ENCODE measurements around the gene CTU1. TPM values are rescaled to one million over a fixed set of nuclear protein-coding genes. Genes with fewer than 3 reads are reported as not detected.

CTU1 gene
- total RNA-seq, 2 donors from 2014 or later, result 4.9 to 12.5 TPM

DNA sequence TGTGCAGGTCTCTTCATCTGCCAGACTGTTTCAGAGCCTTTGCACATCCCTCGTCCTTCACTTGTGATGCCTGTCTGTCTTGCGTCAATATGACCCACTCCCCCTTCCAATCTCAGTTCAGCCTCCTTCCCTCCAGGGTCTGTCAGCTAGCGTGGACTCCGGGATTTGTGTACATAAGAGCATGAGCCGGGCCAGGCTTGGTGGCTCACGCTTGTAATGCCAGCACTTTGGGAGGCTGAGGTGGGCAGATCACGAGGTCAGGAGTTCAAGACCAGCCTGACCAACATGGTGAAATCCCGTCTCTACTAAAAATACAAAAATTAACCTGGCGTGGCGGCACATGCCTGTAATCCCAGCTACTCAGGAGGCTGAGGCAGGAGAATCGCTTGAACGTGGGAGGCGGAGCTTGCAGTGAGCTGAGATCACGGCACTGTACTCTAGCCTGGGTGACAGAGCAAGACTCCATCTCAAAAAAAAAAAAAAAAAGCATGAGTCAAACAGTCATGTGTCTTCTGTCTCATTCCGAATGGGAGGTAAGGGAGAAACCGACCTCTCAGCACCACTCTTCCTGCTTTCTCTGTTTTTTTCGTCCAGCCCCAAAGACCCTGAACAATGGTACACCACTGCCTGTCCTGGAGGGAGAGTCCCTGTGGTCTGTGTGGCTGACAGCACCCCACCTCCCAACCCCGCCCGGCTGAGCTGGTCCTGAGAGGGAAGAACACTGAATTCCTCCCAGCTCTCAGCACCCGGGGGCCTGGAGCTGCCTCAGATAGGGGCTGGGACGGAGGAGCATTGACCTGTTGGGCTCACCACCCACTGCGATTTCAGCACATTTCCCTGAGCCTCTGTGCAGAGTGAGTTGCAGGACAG lies 14.1 kb upstream of the CTU1 start:
- no peaks in the 10 kb centered on the region for H3K27me3 ChIP-seq (replicated peaks; ENCODE audit: insufficient read depth)
- H3K27ac ChIP-seq, result peak overlapping the region in 1 of 2 donors; percentile 30
- TF ChIP-seq, protein P1, sequence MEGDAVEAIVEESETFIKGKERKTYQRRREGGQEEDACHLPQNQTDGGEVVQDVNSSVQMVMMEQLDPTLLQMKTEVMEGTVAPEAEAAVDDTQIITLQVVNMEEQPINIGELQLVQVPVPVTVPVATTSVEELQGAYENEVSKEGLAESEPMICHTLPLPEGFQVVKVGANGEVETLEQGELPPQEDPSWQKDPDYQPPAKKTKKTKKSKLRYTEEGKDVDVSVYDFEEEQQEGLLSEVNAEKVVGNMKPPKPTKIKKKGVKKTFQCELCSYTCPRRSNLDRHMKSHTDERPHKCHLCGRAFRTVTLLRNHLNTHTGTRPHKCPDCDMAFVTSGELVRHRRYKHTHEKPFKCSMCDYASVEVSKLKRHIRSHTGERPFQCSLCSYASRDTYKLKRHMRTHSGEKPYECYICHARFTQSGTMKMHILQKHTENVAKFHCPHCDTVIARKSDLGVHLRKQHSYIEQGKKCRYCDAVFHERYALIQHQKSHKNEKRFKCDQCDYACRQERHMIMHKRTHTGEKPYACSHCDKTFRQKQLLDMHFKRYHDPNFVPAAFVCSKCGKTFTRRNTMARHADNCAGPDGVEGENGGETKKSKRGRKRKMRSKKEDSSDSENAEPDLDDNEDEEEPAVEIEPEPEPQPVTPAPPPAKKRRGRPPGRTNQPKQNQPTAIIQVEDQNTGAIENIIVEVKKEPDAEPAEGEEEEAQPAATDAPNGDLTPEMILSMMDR (IDR thresholded peaks at IDR 0.05), result no peak
- no peak for ATAC-seq (ENCODE audit: insufficient number of reproducible peaks, low FRiP score, low read depth)
- peak overlapping the region; percentile 35 for H3K4me3 ChIP-seq
- no peak for DNase-seq (ENCODE audit: low spot score)
- H3K4me1 ChIP-seq (ENCODE audit: control insufficient read depth in 1 of 2, low read depth in 2 of 2), result no peaks in the 10 kb centered on the region
- H3K9me3 ChIP-seq, result no peaks in the 10 kb centered on the region
- H3K36me3 ChIP-seq, result no peaks in the 10 kb centered on the region

DNA sequence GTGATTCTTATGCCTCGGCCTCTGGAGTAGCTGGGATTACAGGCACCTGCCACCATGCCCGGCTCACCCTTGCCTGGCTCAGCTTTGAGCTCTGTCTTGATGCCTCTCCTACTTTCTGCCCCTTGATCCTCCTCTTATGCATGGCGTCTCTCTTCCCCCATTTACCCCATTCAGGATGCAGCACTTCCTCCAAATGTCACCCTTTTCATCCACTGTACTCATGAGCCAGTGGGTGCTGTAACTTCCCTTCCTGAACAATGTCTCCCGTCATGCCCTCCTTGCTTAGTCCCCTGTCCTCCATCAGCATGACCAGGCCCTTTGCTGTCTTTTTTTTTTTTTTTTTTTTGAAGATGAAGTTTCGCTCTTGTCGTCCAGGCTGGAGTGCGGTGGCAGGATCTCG lies 13.0 kb upstream of the CTU1 start:
- Histone ChIP-seq H3K27ac (no peak overlapping the region), H3K4me3 (no peak overlapping the region), H3K9me3 (no peaks in the 10 kb centered on the region), H3K27me3 (replicated peaks; ENCODE audit: insufficient read depth) (no peaks in the 10 kb centered on the region), H3K4me1 (ENCODE audit: control insufficient read depth in 1 of 2, low read depth in 2 of 2) (no peaks in the 10 kb centered on the region), H3K36me3 (no peaks in the 10 kb centered on the region)
- DNase-seq (ENCODE audit: low spot score) (no peak), ATAC-seq (ENCODE audit: insufficient number of reproducible peaks, low FRiP score, low read depth) (no peak)
- TF ChIP-seq, protein P1 (IDR thresholded peaks at IDR 0.05), result no peak

DNA sequence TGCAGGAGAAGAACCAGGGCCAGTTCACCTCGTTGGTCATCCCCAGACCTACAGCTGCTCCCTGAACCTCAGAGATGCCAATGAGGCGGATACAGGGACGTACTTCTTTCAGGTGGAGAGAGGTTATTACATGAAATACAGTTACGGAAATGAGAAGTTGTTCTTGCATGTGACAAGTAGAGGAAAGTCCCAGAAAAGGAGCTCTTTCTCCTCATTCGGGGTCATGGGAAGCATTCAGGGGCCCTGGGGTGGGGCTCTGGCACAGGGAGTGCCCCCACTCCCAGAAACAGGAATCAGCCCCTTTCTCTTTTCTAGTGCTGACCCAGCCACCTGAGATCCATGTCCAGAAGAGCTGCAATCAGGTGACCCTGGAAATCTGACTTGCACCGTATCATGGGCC lies 12.0 kb upstream of the CTU1 start:
- no peak for ATAC-seq (ENCODE audit: insufficient number of reproducible peaks, low FRiP score, low read depth)
- DNase-seq (ENCODE audit: low spot score), result no peak
- Histone ChIP-seq H3K9me3 (no peaks in the 10 kb centered on the region), H3K27me3 (replicated peaks; ENCODE audit: insufficient read depth) (no peaks in the 10 kb centered on the region), H3K4me3 (no peak overlapping the region), H3K4me1 (ENCODE audit: control insufficient read depth in 1 of 2, low read depth in 2 of 2) (no peaks in the 10 kb centered on the region), H3K36me3 (no peaks in the 10 kb centered on the region), H3K27ac (no peak overlapping the region)
- TF ChIP-seq, protein P1 (IDR thresholded peaks at IDR 0.05), result no peak

DNA sequence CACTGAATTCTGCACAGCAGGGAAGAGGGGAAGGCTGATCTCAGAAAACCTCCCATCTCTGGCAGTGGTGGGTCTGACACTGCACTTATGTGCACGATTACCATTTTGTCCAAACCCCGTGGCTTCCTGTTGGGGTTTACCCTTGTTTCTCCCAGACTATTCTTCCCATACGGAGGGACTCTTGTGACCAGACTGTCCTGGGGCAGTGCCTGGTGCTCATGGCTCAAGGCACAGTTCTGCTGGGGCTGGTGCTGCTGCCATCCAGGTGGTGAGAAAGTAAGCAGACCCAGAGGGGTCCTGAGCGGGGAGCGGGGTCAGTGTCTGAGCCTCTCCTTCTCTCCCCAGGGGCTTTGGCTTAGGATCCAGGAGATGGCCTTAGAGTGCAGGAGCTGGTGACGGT lies 11.4 kb upstream of the CTU1 start:
- Histone ChIP-seq H3K27ac (no peak overlapping the region), H3K27me3 (replicated peaks; ENCODE audit: insufficient read depth) (no peaks in the 10 kb centered on the region), H3K9me3 (no peaks in the 10 kb centered on the region), H3K4me1 (ENCODE audit: control insufficient read depth in 1 of 2, low read depth in 2 of 2) (no peaks in the 10 kb centered on the region), H3K4me3 (no peak overlapping the region), H3K36me3 (no peaks in the 10 kb centered on the region)
- DNase-seq (ENCODE audit: low spot score) (no peak), ATAC-seq (ENCODE audit: insufficient number of reproducible peaks, low FRiP score, low read depth) (no peak)
- TF ChIP-seq, protein P1 (IDR thresholded peaks at IDR 0.05), result no peak

DNA sequence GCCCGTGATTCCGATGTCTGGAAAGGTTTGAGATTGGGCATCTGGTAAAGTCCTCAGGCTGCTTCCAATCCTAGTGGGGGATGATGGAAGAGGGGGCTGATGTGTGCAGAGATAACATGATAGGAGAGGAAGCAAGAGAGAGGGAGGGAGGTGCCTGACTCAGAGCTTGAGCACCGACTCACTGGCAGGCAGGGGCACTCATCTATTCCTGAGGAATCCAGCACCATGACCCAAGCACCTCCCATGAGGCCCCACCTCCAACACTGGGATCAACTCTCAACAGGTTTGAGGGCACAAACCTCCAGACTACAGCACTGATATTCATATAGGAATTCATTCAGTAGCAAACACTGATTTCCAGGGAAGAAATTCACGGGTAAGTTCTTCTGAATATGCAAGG lies 10.9 kb upstream of the CTU1 start:
- no peak overlapping the region for H3K27ac ChIP-seq
- DNase-seq (ENCODE audit: low spot score) (no peak), ATAC-seq (ENCODE audit: insufficient number of reproducible peaks, low FRiP score, low read depth) (no peak)
- TF ChIP-seq, protein P1 (IDR thresholded peaks at IDR 0.05), result no peak
- H3K4me3 ChIP-seq, result no peak overlapping the region
- no peaks in the 10 kb centered on the region for H3K36me3 ChIP-seq
- no peaks in the 10 kb centered on the region for H3K9me3 ChIP-seq
- H3K27me3 ChIP-seq (replicated peaks; ENCODE audit: insufficient read depth), result no peaks in the 10 kb centered on the region
- no peaks in the 10 kb centered on the region for H3K4me1 ChIP-seq (ENCODE audit: control insufficient read depth in 1 of 2, low read depth in 2 of 2)
